GM23338 (cell line): ENCODE results near the gene PTK6.

Experiments
- EZH2phosphoT487 ChIP-seq: fragments of 200-600 bp; sonication (generic); IDR thresholded peaks from one replicate; pipeline ENCODE4 v1.8.1; 2018; ENCODE audit warnings: antibody characterized with exemption; ENCODE audit not compliant: unreplicated experiment
- JUNB ChIP-seq: IDR thresholded peaks from one replicate; pipeline ENCODE4 v1.6.1; 2016; ENCODE audit warnings: antibody characterized with exemption; ENCODE audit not compliant: unreplicated experiment
- POLR2AphosphoS5 ChIP-seq: IDR thresholded peaks from 2 replicates; pipeline ENCODE4 v1.6.1; 2016; ENCODE audit warnings: antibody characterized with exemption, low read depth
- REST ChIP-seq: IDR thresholded peaks from one replicate; pipeline ENCODE4 v1.6.1; 2018; ENCODE audit warnings: antibody characterized with exemption; ENCODE audit not compliant: unreplicated experiment
- TF ChIP-seq, protein P1 (sequence below), 2 experiments: fragments of 200-600 bp in 1 of 2; sonication (generic) in 1 of 2; conservative IDR thresholded peaks; 2 replicates each; pipeline versions ENCODE4 v1.5.1 to v1.6.1; 2016 to 2017; ENCODE audit warnings: antibody characterized with exemption in 2 of 2, low read depth in 2 of 2, mild to moderate bottlenecking in 2 of 2, moderate library complexity in 1 of 2

DNA sequence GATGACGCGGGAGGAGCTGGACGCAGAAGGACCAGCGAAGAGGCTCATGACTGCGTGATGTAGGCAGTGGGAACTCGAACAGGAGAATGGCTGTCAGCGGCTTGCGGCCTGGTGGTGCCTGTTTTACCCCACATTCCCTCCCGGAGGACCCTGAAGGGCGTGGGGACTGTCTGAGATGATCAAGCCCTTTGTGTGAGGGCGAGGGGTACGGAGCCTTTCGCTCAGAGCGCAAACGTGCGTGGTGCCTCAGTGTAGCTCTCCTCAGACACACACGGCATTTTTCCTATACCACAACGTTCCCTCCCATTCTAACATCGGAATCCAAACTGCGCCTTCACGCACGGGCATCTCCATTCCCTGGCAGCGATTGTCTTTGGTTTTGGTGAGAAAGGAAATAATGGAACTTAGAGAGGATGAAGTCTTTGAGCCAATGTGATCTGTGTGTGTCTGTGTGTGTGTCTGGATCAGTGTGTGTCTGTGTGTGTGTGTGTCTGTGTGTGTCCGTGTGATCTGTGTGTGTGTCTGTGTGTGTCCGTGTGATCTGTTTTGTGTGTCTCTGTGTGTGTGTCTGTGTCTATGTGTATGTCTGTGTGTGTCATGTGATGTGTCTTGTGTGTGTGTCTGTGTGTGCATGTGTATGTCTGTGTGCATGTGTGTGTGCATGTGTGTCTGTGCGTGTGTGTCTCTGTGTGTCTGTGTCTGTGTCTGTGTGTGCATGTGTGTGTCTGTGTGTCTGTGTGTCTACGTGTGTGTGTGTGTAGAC lies 5.3 kb downstream of the PTK6 start:
- TF ChIP-seq, protein P1, sequence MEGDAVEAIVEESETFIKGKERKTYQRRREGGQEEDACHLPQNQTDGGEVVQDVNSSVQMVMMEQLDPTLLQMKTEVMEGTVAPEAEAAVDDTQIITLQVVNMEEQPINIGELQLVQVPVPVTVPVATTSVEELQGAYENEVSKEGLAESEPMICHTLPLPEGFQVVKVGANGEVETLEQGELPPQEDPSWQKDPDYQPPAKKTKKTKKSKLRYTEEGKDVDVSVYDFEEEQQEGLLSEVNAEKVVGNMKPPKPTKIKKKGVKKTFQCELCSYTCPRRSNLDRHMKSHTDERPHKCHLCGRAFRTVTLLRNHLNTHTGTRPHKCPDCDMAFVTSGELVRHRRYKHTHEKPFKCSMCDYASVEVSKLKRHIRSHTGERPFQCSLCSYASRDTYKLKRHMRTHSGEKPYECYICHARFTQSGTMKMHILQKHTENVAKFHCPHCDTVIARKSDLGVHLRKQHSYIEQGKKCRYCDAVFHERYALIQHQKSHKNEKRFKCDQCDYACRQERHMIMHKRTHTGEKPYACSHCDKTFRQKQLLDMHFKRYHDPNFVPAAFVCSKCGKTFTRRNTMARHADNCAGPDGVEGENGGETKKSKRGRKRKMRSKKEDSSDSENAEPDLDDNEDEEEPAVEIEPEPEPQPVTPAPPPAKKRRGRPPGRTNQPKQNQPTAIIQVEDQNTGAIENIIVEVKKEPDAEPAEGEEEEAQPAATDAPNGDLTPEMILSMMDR (conservative IDR thresholded peaks at IDR 0.05; ENCODE audit: low read depth in 2 of 2), result no peak
- TF ChIP-seq POLR2AphosphoS5 (no peak), REST (no peak), EZH2phosphoT487 (no peak), JUNB (no peak)
